MM.1S (cell line): ENCODE results near the gene HDAC7.
"Not testable (repeated sequence)": the region's sequence is repeated elsewhere in the genome, so short reads cannot be mapped to it uniquely, and the experiment has no call there.

ENCODE experiments used
- DNase-seq: peaks from one replicate; pipeline ENCODE4 v3.0.0-alpha.2; 2015
- H2AFZ ChIP-seq: fragments of 300-600 bp; sonication (generic); 2 replicates; pipeline ENCODE4 v1.6.0; 2016; ENCODE audit warnings: antibody characterized with exemption, low read length
- H3F3A ChIP-seq: fragments of 300-600 bp; sonication (generic); 2 replicates; pipeline ENCODE4 v1.6.1; 2016; ENCODE audit warnings: mild to moderate bottlenecking, antibody characterized with exemption, low read length, moderate library complexity, mixed read lengths; ENCODE audit not compliant: insufficient read depth
- H3K27ac ChIP-seq: fragments of 300-600 bp; sonication (generic); 2 replicates; pipeline ENCODE4 v1.5.1; 2016; ENCODE audit warnings: mild to moderate bottlenecking, low read length
- H3K27me3 ChIP-seq: fragments of 300-600 bp; sonication (generic); replicated peaks from 2 replicates; pipeline ENCODE4 v1.6.0; 2016; ENCODE audit warnings: low read length; ENCODE audit not compliant: insufficient read depth
- H3K36me3 ChIP-seq: fragments of 300-600 bp; sonication (generic); replicated peaks from 2 replicates; pipeline ENCODE4 v1.6.1; 2016; ENCODE audit warnings: mild to moderate bottlenecking, low read length, mixed read lengths; ENCODE audit not compliant: insufficient read depth
- H3K4me1 ChIP-seq: fragments of 300-600 bp; sonication (generic); 2 replicates; pipeline ENCODE4 v1.6.1; 2016; ENCODE audit warnings: low read length, mixed read lengths
- H3K4me2 ChIP-seq: fragments of 300-600 bp; sonication (generic); 2 replicates; pipeline ENCODE4 v1.6.0; 2016; ENCODE audit warnings: low read depth, low read length
- H3K4me3 ChIP-seq: fragments of 300-600 bp; sonication (generic); 2 replicates; pipeline ENCODE4 v1.5.1; 2016; ENCODE audit warnings: low read length, mixed read lengths
- H3K79me2 ChIP-seq: fragments of 300-600 bp; sonication (generic); 2 replicates; pipeline ENCODE4 v1.6.1; 2016; ENCODE audit warnings: mixed run types, low read length, mixed read lengths
- H3K9ac ChIP-seq: fragments of 300-600 bp; sonication (generic); 2 replicates; pipeline ENCODE4 v1.6.1; 2016; ENCODE audit warnings: low read length, mixed read lengths
- H3K9me2 ChIP-seq: fragments of 300-600 bp; sonication (generic); replicated peaks from 2 replicates; pipeline ENCODE4 v1.6.1; 2016; ENCODE audit warnings: mild to moderate bottlenecking, low read length, mixed read lengths; ENCODE audit not compliant: insufficient read depth
- H3K9me3 ChIP-seq: fragments of 300-600 bp; sonication (generic); replicated peaks from 2 replicates; pipeline ENCODE4 v1.6.1; 2016; ENCODE audit warnings: mild to moderate bottlenecking, low read length, mixed read lengths; ENCODE audit not compliant: insufficient read depth
- H4K20me1 ChIP-seq: fragments of 300-600 bp; sonication (generic); 2 replicates; pipeline ENCODE4 v1.6.1; 2016; ENCODE audit warnings: mild to moderate bottlenecking, low read length, moderate library complexity, mixed read lengths; ENCODE audit not compliant: insufficient read depth
- CTCF ChIP-seq: fragments of 300-600 bp; sonication (generic); IDR thresholded peaks from 2 replicates; pipeline ENCODE4 v1.5.1; 2016; ENCODE audit warnings: antibody characterized with exemption, low read length, mixed read lengths
- EZH2 ChIP-seq: fragments of 300-600 bp; sonication (generic); optimal IDR thresholded peaks from 2 replicates; pipeline ENCODE3; 2017; ENCODE audit warnings: low read depth, mild to moderate bottlenecking, antibody characterized with exemption, low read length, mixed read lengths
- EZH2phosphoT487 ChIP-seq: fragments of 300-600 bp; sonication (generic); IDR thresholded peaks from 2 replicates; pipeline ENCODE4 v1.6.1; 2018; ENCODE audit warnings: antibody characterized with exemption, low read length

The HDAC7 gene

GRCh38 chr12:47843226-47843980, 23.7 kb upstream of the HDAC7 start:
- no peaks in the 10 kb centered on the region for H3K9me3 ChIP-seq
- no peaks in the 10 kb centered on the region for H3K36me3 ChIP-seq
- H3K4me3 ChIP-seq = no peak overlapping the region
- TF ChIP-seq EZH2 = no peak
- no peak for TF ChIP-seq EZH2phosphoT487
- no peak for TF ChIP-seq CTCF
- no peaks in the 10 kb centered on the region for H3K27me3 ChIP-seq
- no peak for DNase-seq
- no peak overlapping the region for H2AFZ ChIP-seq
- no peaks in the 10 kb centered on the region for H3K4me1 ChIP-seq
- H3K4me2 ChIP-seq = no peak overlapping the region
- no peaks in the 10 kb centered on the region for H3F3A ChIP-seq
- H3K9ac ChIP-seq = no peak overlapping the region
- H3K9me2 ChIP-seq = no peaks in the 10 kb centered on the region
- no peaks in the 10 kb centered on the region for H3K79me2 ChIP-seq
- no peak overlapping the region for H3K27ac ChIP-seq
- no peaks in the 10 kb centered on the region for H4K20me1 ChIP-seq

DNA sequence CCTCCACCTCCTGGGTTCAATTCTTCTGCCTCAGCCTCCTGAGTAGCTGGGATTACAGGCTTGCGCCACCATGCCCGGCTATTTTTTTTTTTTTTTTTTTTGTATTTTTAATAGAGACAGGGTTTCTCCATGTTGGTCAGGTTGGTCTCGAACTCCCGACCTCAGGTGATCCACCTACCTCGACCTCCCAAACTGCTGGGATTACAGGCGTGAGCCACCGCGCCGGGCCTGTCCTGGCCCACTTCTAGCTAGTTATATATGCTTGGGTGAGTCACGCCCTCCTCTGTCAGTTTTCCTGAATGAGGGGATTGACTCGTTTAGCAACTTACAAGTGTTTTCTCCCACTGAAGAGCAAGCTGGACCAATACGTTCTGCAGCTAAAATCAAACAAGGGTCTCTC, 22.8 kb upstream of the HDAC7 start:
- not testable (repeated sequence) for H3K9me2 ChIP-seq, H3K4me3 ChIP-seq, H3K4me2 ChIP-seq, DNase-seq, H3K36me3 ChIP-seq, H3K79me2 ChIP-seq, H3K27ac ChIP-seq, H3K4me1 ChIP-seq, H3K9me3 ChIP-seq, H3K27me3 ChIP-seq, H2AFZ ChIP-seq, H4K20me1 ChIP-seq, H3K9ac ChIP-seq, H3F3A ChIP-seq

GRCh38 chr12:47841910-47842309, 22.2 kb upstream of the HDAC7 start:
- Histone ChIP-seq H3K9me2 (no peaks in the 10 kb centered on the region), H3K36me3 (no peaks in the 10 kb centered on the region), H3K27me3 (no peaks in the 10 kb centered on the region), H3F3A (peaks cover 8% of the 10 kb centered on the region), H4K20me1 (no peaks in the 10 kb centered on the region), H3K4me2 (no peak overlapping the region), H3K27ac (no peak overlapping the region), H3K4me3 (no peak overlapping the region), H3K4me1 (peaks cover 7% of the 10 kb centered on the region), H3K9me3 (no peaks in the 10 kb centered on the region), H3K9ac (no peak overlapping the region), H3K79me2 (no peaks in the 10 kb centered on the region), H2AFZ (no peak overlapping the region)
- DNase-seq = no peak
- no peak for TF ChIP-seq EZH2phosphoT487
- no peak for TF ChIP-seq EZH2
- no peak for TF ChIP-seq CTCF

DNA sequence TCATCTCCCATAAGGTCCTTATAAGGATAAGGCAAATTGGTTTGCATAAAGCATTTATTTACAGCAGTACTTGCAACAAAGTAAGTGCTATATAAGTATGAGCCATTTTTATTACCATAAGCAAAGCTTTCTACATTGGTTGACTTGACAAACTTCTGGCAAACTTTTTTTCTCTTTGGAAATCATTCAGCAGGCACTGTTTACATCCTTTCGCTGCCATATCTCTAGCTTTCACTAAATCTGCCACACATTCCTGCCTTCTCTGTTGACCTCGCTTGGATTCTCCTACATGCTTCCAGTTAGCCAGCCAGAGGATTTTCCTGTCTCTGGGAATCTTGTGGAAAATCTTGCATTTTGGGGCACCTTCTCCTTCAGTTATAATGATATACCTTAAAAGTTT, 21.8 kb upstream of the HDAC7 start:
- TF ChIP-seq EZH2 (no peak), CTCF (no peak), EZH2phosphoT487 (no peak)
- Histone ChIP-seq H3K4me2 (no peak overlapping the region), H2AFZ (no peak overlapping the region), H3K9me2 (no peaks in the 10 kb centered on the region), H3K36me3 (no peaks in the 10 kb centered on the region), H4K20me1 (no peaks in the 10 kb centered on the region), H3K4me3 (no peak overlapping the region), H3K27ac (no peak overlapping the region), H3K4me1 (peaks cover 11% of the 10 kb centered on the region), H3K79me2 (no peaks in the 10 kb centered on the region), H3K9me3 (no peaks in the 10 kb centered on the region), H3K9ac (no peak overlapping the region), H3F3A (peaks cover 11% of the 10 kb centered on the region), H3K27me3 (no peaks in the 10 kb centered on the region)
- no peak for DNase-seq
